WERI-Rb-1 (cell line): Measurements from ENCODE around the gene VCPKMT.

Experiments
- DNase-seq: peaks from one replicate; pipeline ENCODE4 v3.0.0-alpha.2; 2020
- H3K27ac ChIP-seq: fragments of 250-450 bp; sonication (Bioruptor Pico); 2 replicates; pipeline ENCODE4 v1.5.1; 2020; ENCODE audit warnings: mild to moderate bottlenecking, moderate library complexity
- H3K27me3 ChIP-seq: fragments of 250-450 bp; sonication (Bioruptor Pico); 2 replicates; pipeline ENCODE4 v1.5.1; 2021; ENCODE audit warnings: mild to moderate bottlenecking, low read depth, moderate library complexity; ENCODE audit not compliant: insufficient read depth, severe bottlenecking
- H3K36me3 ChIP-seq: fragments of 250-450 bp; sonication (Bioruptor Pico); 2 replicates; pipeline ENCODE4 v1.5.1; 2020; ENCODE audit warnings: mild to moderate bottlenecking, moderate library complexity
- H3K4me3 ChIP-seq: 2 replicates; pipeline ENCODE4 v1.5.1; 2011; ENCODE audit warnings: low read depth, mild to moderate bottlenecking, control low read depth, low read length
- H3K9me3 ChIP-seq: fragments of 250-450 bp; sonication (Bioruptor Pico); 2 replicates; pipeline ENCODE4 v1.5.1; 2021; ENCODE audit warnings: mild to moderate bottlenecking, moderate library complexity; ENCODE audit not compliant: severe bottlenecking
- CTCF ChIP-seq: IDR thresholded peaks from 2 replicates; pipeline ENCODE4 v1.5.1; 2011; ENCODE audit warnings: low read depth, mild to moderate bottlenecking, control low read depth, inconsistent platforms, low read length

VCPKMT gene

GRCh38 chr14:50086321-50086711, 30.1 kb downstream of the VCPKMT start:
- Histone ChIP-seq H3K27me3 (no peaks in the 10 kb centered on the region), H3K27ac (no peak overlapping the region), H3K4me3 (no peak overlapping the region), H3K9me3 (no peaks in the 10 kb centered on the region), H3K36me3 (no peaks in the 10 kb centered on the region)
- no peak for TF ChIP-seq CTCF
- no peak for DNase-seq

DNA sequence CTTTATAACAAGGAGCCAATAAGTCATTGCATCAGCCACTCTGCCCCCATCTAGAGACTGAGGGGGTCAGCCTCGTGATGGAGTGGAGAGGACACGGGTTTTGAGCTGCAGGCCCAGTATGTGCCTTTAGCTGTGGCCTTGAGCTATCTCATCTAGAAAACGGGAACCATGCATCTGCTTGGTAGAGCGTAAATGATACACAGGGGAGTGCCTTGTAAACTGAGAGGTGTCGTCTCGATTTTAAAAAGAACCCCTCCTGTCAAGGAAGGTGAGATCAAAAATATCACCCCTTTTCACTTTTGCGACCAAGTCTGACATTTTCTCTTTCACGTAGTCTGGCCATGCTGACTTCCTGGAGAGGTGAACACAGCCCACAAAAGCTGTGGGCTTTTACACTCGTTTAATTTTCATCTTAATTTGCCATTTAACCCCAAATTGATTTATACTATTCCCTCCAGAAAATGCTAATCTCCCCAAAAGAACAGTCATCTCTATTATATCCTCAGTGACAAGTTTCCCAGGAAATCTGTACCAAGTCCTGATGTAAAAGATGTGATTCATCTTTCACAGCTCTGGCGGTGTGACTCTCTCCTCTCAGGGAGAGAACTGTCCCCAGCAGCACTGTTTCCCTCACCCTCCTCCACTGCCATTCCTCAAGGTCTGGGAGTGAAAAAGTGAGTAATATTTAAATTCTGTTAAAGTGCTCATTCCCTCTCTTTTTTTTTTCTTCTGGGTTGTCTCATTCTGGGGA, 30.6 kb downstream of the VCPKMT start:
- H3K27ac ChIP-seq = no peak overlapping the region
- no peak overlapping the region for H3K4me3 ChIP-seq
- DNase-seq = no peak
- no peaks in the 10 kb centered on the region for H3K36me3 ChIP-seq
- H3K27me3 ChIP-seq = no peaks in the 10 kb centered on the region
- TF ChIP-seq CTCF = no peak
- H3K9me3 ChIP-seq = no peaks in the 10 kb centered on the region

DNA sequence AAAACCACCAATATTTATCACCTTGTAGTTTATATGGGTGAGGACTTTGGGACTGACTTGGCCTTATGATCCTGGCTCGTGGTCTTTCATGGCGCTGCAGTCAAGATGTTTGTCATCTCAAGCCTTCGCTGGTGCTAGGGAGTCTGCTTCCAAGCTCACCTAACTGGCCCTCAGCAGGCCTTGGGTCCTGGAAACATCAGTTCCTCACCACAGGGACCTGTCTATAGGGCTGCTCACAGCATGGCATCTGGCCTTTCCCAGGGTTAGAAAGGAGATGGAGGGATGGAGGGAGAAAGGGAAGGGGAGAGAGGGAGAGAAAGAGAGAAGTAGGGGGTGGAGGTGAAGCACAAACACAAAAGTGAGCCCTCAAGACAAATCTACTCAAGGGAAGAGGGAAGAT, 31.7 kb downstream of the VCPKMT start:
- no peaks in the 10 kb centered on the region for H3K9me3 ChIP-seq
- H3K27me3 ChIP-seq = no peaks in the 10 kb centered on the region
- no peak overlapping the region for H3K27ac ChIP-seq
- H3K4me3 ChIP-seq = no peak overlapping the region
- DNase-seq = no peak
- no peaks in the 10 kb centered on the region for H3K36me3 ChIP-seq
- TF ChIP-seq CTCF = no peak

DNA sequence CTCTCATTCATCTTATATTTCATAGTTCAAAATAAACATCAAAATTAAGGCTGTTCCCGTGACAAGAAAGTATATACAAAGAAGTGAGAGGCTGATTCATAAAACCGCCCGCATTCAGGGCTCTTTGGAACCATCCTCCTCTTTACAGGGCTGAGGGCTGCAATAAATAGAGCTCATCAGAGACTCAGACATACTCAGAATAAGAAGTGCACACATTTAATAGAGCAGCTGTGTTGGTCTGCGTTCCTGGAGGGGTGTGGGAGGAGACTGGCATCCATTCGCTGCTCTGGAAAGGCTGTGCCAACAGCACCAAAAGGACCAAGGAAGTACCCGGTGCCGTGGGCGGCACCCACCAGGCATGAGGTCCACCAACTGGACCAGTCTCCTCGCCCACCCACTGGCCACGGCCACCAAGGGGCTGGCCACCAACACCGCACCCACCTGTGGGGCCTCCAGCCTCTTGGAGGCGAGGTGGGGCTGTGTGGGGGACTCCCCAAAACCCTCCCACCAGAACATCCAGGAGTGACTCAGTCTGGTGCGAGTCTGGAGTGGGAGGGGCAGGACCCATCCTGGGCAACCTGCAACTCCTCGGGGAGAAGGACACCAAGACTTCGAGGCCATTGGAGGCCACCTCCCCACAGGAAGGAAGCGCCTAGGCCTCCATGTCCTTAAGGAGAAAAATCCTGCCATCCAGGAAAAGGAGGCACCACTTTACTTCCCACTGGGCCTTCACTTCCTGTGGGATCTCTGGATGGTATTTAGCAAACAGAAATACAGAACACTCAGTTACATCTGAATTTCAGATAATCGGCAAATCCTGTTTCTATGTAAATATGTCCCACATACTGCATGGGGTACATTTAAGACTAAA, 32.7 kb downstream of the VCPKMT start:
- Histone ChIP-seq H3K9me3 (no peaks in the 10 kb centered on the region), H3K27ac (no peak overlapping the region), H3K4me3 (no peak overlapping the region), H3K27me3 (no peaks in the 10 kb centered on the region), H3K36me3 (no peaks in the 10 kb centered on the region)
- no peak for DNase-seq
- TF ChIP-seq CTCF = no peak

GRCh38 chr14:50082784-50083466, 33.4 kb downstream of the VCPKMT start:
- peak overlapping the region; percentile 50 for H3K27ac ChIP-seq
- no peaks in the 10 kb centered on the region for H3K27me3 ChIP-seq
- H3K36me3 ChIP-seq = no peaks in the 10 kb centered on the region
- DNase-seq = no peak
- no peak overlapping the region for H3K4me3 ChIP-seq
- no peak for TF ChIP-seq CTCF
- no peaks in the 10 kb centered on the region for H3K9me3 ChIP-seq
